GM12878 (cell line): Measurements from ENCODE around the gene SULT1C3. TPM values are rescaled to one million over a fixed set of nuclear protein-coding genes. Genes with fewer than 3 reads are reported as not detected.

Experiments
- ATAC-seq: fragments of 200-7000 bp; cut with Tn5 transposase; 3 replicates; pipeline ENCODE4 v1.9.1; 2020; ENCODE audit warnings: mild to moderate bottlenecking, moderate library complexity
- BruUV-seq: library from RNA; stranded (reverse); fragments of 400-500 nt; replicated peaks from 2 replicates; lab custom pipeline; 2021; lab: Mats Ljungman, UMichigan
- CTCF ChIA-PET: fragments of 300-600 bp; sonication (Branson Sonifier 250); formaldehyde crosslinking; extraction: SDS; loops from one replicate; lab custom pipeline; 2021; ENCODE audit warnings: inconsistent platforms; lab: Yijun Ruan, JAX
- POLR2A ChIA-PET: fragments of 350-600 bp; formaldehyde crosslinking; extraction: SDS; loops from one replicate; lab custom pipeline; 2021; ENCODE audit warnings: inconsistent platforms; lab: Charles Lee
- RAD21 ChIA-PET: fragments of 300-600 bp; sonication (Branson Sonifier 250); formaldehyde crosslinking; loops from one replicate; lab custom pipeline; 2023; ENCODE audit warnings: antibody characterized with exemption; ENCODE audit not compliant: unreplicated experiment; lab: Charles Lee
- SMC1A ChIA-PET: fragments of 300-600 bp; sonication (Branson Sonifier 250); formaldehyde crosslinking; loops from one replicate; lab custom pipeline; 2023; ENCODE audit not compliant: unreplicated experiment, uncharacterized antibody; lab: Charles Lee
- DNase-seq: peaks from one replicate; pipeline ENCODE4 v3.0.0-alpha.2; 2011; ENCODE audit warnings: low read depth, low spot score
- FAIRE-seq: peaks from 3 replicates; lab custom pipeline; 2011; peaks lifted over from hg19 to GRCh38; lab: Jason Lieb, UNC
- H2AFZ ChIP-seq: 2 replicates; pipeline ENCODE4 v1.6.0; 2011; ENCODE audit warnings: low read depth, low read length, control low read depth; ENCODE audit not compliant: control insufficient read depth
- H3K27ac ChIP-seq: 2 replicates; pipeline ENCODE4 v1.5.1; 2011; ENCODE audit warnings: control low read depth; ENCODE audit not compliant: control insufficient read depth, insufficient read depth
- H3K27me3 ChIP-seq, 2 experiments: replicated peaks in 1 of 2; 2 replicates each; pipeline versions ENCODE4 v1.6.0 to v1.6.1; 2011; ENCODE audit warnings: low read length in 1 of 2; ENCODE audit not compliant: control insufficient read depth in 2 of 2, insufficient read depth in 2 of 2
- H3K36me3 ChIP-seq, 2 experiments: 2 replicates each; pipeline ENCODE4 v1.5.1; 2011; ENCODE audit warnings: low read length in 1 of 2; ENCODE audit not compliant: control insufficient read depth in 2 of 2, insufficient read depth in 2 of 2
- H3K4me1 ChIP-seq: 2 replicates; pipeline ENCODE4 v1.6.1; 2011; ENCODE audit warnings: mild to moderate bottlenecking, low read length, moderate library complexity, mixed read lengths; ENCODE audit not compliant: control insufficient read depth, insufficient read depth
- H3K4me2 ChIP-seq: 2 replicates; pipeline ENCODE4 v1.6.0; 2011; ENCODE audit warnings: control low read depth; ENCODE audit not compliant: control insufficient read depth, insufficient read depth
- H3K4me3 ChIP-seq: fragments of 200-600 bp; sonication (generic); 2 replicates; pipeline ENCODE4 v1.5.1; 2016
- H3K79me2 ChIP-seq: 2 replicates; pipeline ENCODE4 v1.6.0; 2011; ENCODE audit warnings: low read length; ENCODE audit not compliant: control insufficient read depth, insufficient read depth
- H3K9ac ChIP-seq: 2 replicates; pipeline ENCODE4 v1.8.0; 2011; ENCODE audit warnings: low read length, control low read depth, mixed read lengths; ENCODE audit not compliant: control insufficient read depth, insufficient read depth
- H3K9me3 ChIP-seq: replicated peaks from 3 replicates; pipeline ENCODE4 v1.5.1; 2011; ENCODE audit warnings: mild to moderate bottlenecking, low read length; ENCODE audit not compliant: control insufficient read depth, insufficient read depth
- H4K20me1 ChIP-seq: 2 replicates; pipeline ENCODE4 v1.6.0; 2011; ENCODE audit not compliant: control insufficient read depth, insufficient read depth
- NFYA ChIP-seq: IDR thresholded peaks from 2 replicates; pipeline ENCODE4 v1.6.1; 2011; ENCODE audit warnings: low read depth, mild to moderate bottlenecking, low read length, improper control_type of control experiment, borderline replicate concordance
- RAD21 ChIP-seq: IDR thresholded peaks from 2 replicates; pipeline ENCODE4 v1.6.1; 2011; ENCODE audit warnings: mild to moderate bottlenecking, low read depth, low read length, moderate library complexity; ENCODE audit not compliant: insufficient read depth
- SMARCA5 ChIP-seq: fragments of 450-650 bp; IDR thresholded peaks from 2 replicates; pipeline ENCODE4 v1.6.1; 2017; ENCODE audit warnings: mild to moderate bottlenecking
- STAT3 ChIP-seq: IDR thresholded peaks from 2 replicates; pipeline ENCODE4 v1.6.1; 2011; ENCODE audit warnings: low read depth, low read length, improper control_type of control experiment
- WGBS: methylation state at CpG from one replicate; pipeline ENCODE4 v1.1.6; 2016; ENCODE audit warnings: low lambda C conversion rate; ENCODE audit not compliant: insufficient replicate concordance, insufficient coverage; ENCODE audit errors: missing lambda C conversion rate; 5-methylcytosine and 5-hydroxymethylcytosine counted together
- in situ Hi-C: fragments of 300-500 bp; cut with MboI; formaldehyde crosslinking; loops from 9 replicates; pipeline ENCODE4 v1.14.3; 2018; ENCODE audit warnings: mixed read lengths
- intact Hi-C: fragments of 100-400 bp; cut with micrococcal nuclease; formaldehyde crosslinking; loops from one replicate; pipeline ENCODE4 v1.14.2; 2022; ENCODE audit not compliant: unreplicated experiment
- polyA plus RNA-seq, 11 experiments: library from polyadenylated mRNA; depleted of rRNA in 4 of 11; unstranded in 6 of 11; stranded (reverse) in 5 of 11; fragments of >200 nt; fragmentation: Nextera tagmentation in 4 of 11; fragmentation: Illumina TruSeq in 1 of 11; extraction: Ambion mirVana in 4 of 11; extraction: Trizol in 1 of 11; gene quantifications; 1 replicate in 1 of 11; 2 replicates in 10 of 11; pipeline versions ENCODE4 v1.2.1 to v1.2.3, GENCODE V29; 2011 to 2016; ENCODE audit warnings: inconsistent platforms in 2 of 11, missing spikeins in 2 of 11, low read depth in 1 of 11
- total RNA-seq, 4 experiments: library from RNA; depleted of rRNA in 3 of 4; stranded (reverse); fragments of >200 nt in 3 of 4; fragmentation: Illumina TruSeq in 1 of 4; extraction: Trizol in 1 of 4; gene quantifications; 2 replicates each; pipeline versions ENCODE4 v1.2.1 to v1.2.3, GENCODE V29; 2013 to 2021

SULT1C3 gene
- total and polyA plus RNA-seq, 10 of the 15 experiments (the other 5 are each of a cell fraction or from before 2014, with no cell fraction given) = not detected

GRCh38 chr2:108226564-108226963 is 13.2 kb upstream of the SULT1C3 start:
- Histone ChIP-seq H3K27me3 (no peaks in the 10 kb centered on the region), H3K79me2 (no peaks in the 10 kb centered on the region), H3K36me3 (no peaks in the 10 kb centered on the region), H2AFZ (no peak overlapping the region), H3K27ac (no peak overlapping the region), H3K4me1 (no peaks in the 10 kb centered on the region), H3K4me2 (no peak overlapping the region), H3K9me3 (no peaks in the 10 kb centered on the region), H3K4me3 (no peak overlapping the region), H3K9ac (no peak overlapping the region), H4K20me1 (no peaks in the 10 kb centered on the region)
- POLR2A ChIA-PET = no interaction called here
- no TSS peak for BruUV-seq
- CTCF ChIA-PET = interaction anchor here (1.7 kb wide), 1 partner anchor 10 kb away, joined by 5 read pairs; no protein-coding TSS in a partner anchor
- TF ChIP-seq STAT3 (no peak), RAD21 (no peak), SMARCA5 (no peak)
- FAIRE-seq = no peak
- RAD21 ChIA-PET = no interaction called here
- intact Hi-C loops (no loop called here), in situ Hi-C loops (no loop called here)
- SMC1A ChIA-PET = no interaction called here
- no peak for ATAC-seq
- WGBS = 0% methylated on average over 2 of the region's 2 CpGs
- DNase-seq = no peak

GRCh38 chr2:108228006-108228405 is 11.8 kb upstream of the SULT1C3 start:
- WGBS = 12% methylated on average over 4 of the region's 4 CpGs
- Histone ChIP-seq H3K9ac (no peak overlapping the region), H3K36me3 (no peaks in the 10 kb centered on the region), H3K4me2 (no peak overlapping the region), H2AFZ (no peak overlapping the region), H3K27me3 (no peaks in the 10 kb centered on the region), H3K27ac (no peak overlapping the region), H4K20me1 (no peaks in the 10 kb centered on the region), H3K79me2 (no peaks in the 10 kb centered on the region), H3K4me3 (no peak overlapping the region), H3K9me3 (no peaks in the 10 kb centered on the region)
- ChIA-PET SMC1A (interaction anchor here (1.4 kb wide), 1 partner anchor 9 kb away, joined by 3 read pairs; no protein-coding TSS in a partner anchor), CTCF (interaction anchor here (0.7 to 1.7 kb wide), 2 partner anchors 11 to 1583 kb away, joined by 3 to 5 read pairs; no protein-coding TSS in a partner anchor), RAD21 (no interaction called here)
- FAIRE-seq = no peak
- in situ Hi-C loops = no loop called here
- intact Hi-C loops = no loop called here
- BruUV-seq = no TSS peak
- no peak for TF ChIP-seq NFYA
- TF ChIP-seq, all 136 proteins: peak for 0
- DNase-seq (no peak), ATAC-seq (no peak)
- POLR2A ChIA-PET = no interaction called here
- H3K4me1 ChIP-seq = no peaks in the 10 kb centered on the region
